HepG2 (cell line): ENCODE measurements around the gene SOX9. TPM values are rescaled to one million over a fixed set of nuclear protein-coding genes. Genes with fewer than 3 reads are reported as not detected.

Experiments
- ARNT2 ChIP-seq: sonication (generic); formaldehyde crosslinking; IDR thresholded peaks from 2 replicates; pipeline ENCODE4 v1.8.0; 2022; ENCODE audit warnings: mild to moderate bottlenecking, low read depth, missing genetic modification reagents, moderate library complexity
- DR1 ChIP-seq: sonication (generic); formaldehyde crosslinking; IDR thresholded peaks from 2 replicates; pipeline ENCODE4 v1.8.0; 2021; ENCODE audit warnings: mild to moderate bottlenecking, missing genetic modification reagents, inconsistent platforms
- FOXK1 ChIP-seq: sonication (generic); formaldehyde crosslinking; IDR thresholded peaks from 2 replicates; pipeline ENCODE4 v1.4.0; 2020; ENCODE audit warnings: low read depth, missing genetic modification reagents, borderline replicate concordance
- JUND ChIP-seq: sonication (generic); formaldehyde crosslinking; IDR thresholded peaks from 2 replicates; pipeline ENCODE4 v1.8.0; 2022; ENCODE audit warnings: mild to moderate bottlenecking, missing genetic modification reagents
- STAG1 ChIP-seq: sonication (generic); formaldehyde crosslinking; IDR thresholded peaks from 2 replicates; pipeline ENCODE4 v1.4.0; 2020; ENCODE audit warnings: missing genetic modification reagents
- TARDBP ChIP-seq: sonication (generic); formaldehyde crosslinking; IDR thresholded peaks from 2 replicates; pipeline ENCODE4 v1.8.0; 2022; ENCODE audit warnings: mild to moderate bottlenecking, missing genetic modification reagents
- YY1 ChIP-seq: IDR thresholded peaks from 2 replicates; pipeline ENCODE4 v1.6.1; 2011; ENCODE audit warnings: low read length, low read depth, moderate library complexity, mild to moderate bottlenecking; ENCODE audit not compliant: insufficient read depth, insufficient replicate concordance
- ZNF260 ChIP-seq: sonication (generic); formaldehyde crosslinking; IDR thresholded peaks from 2 replicates; pipeline ENCODE4 v1.4.0; 2020; ENCODE audit warnings: missing genetic modification reagents, low read depth, mild to moderate bottlenecking, borderline replicate concordance
- ZNF768 ChIP-seq: sonication (generic); formaldehyde crosslinking; IDR thresholded peaks from 2 replicates; pipeline ENCODE4 v1.4.0; 2020; ENCODE audit warnings: missing genetic modification reagents
- ZSCAN21 ChIP-seq: sonication (generic); formaldehyde crosslinking; IDR thresholded peaks from 2 replicates; pipeline ENCODE4 v1.8.0; 2022; ENCODE audit warnings: mild to moderate bottlenecking, missing genetic modification reagents, moderate library complexity, borderline replicate concordance
- polyA plus RNA-seq, 8 experiments: library from polyadenylated mRNA; depleted of rRNA in 3 of 8; stranded (reverse) in 7 of 8; unstranded in 1 of 8; fragments of >200 nt; fragmentation: Illumina TruSeq in 4 of 8; extraction: Trizol in 4 of 8; gene quantifications; 2 replicates each; pipeline versions ENCODE4 v1.2.1 to v1.2.3, GENCODE V29; 2011 to 2016; ENCODE audit warnings: low read depth in 4 of 8, missing spikeins in 1 of 8, mixed read lengths in 1 of 8; ENCODE audit not compliant: insufficient read depth in 1 of 8
- total RNA-seq, 5 experiments: library from RNA; depleted of rRNA; stranded (reverse); fragments of >200 nt; fragmentation: Illumina TruSeq; extraction: Trizol; gene quantifications; 2 replicates each; pipeline ENCODE4 v1.2.3, GENCODE V29; 2016; ENCODE audit warnings: low read depth in 1 of 5
- TF ChIP-seq, protein P1 (sequence below): sonication (generic); formaldehyde crosslinking; IDR thresholded peaks from 2 replicates; pipeline ENCODE4 v1.5.0; 2020; ENCODE audit warnings: mild to moderate bottlenecking, missing genetic modification reagents, borderline replicate concordance
- TF ChIP-seq, protein P2 (sequence below): sonication (generic); formaldehyde crosslinking; IDR thresholded peaks from 2 replicates; pipeline ENCODE4 v1.4.0; 2020; ENCODE audit warnings: missing genetic modification reagents
- TF ChIP-seq, protein P3 (sequence below): sonication (generic); formaldehyde crosslinking; IDR thresholded peaks from 2 replicates; pipeline ENCODE4 v1.4.0; 2020; ENCODE audit warnings: mild to moderate bottlenecking, missing genetic modification reagents
- TF ChIP-seq, protein P4 (sequence below): sonication (generic); formaldehyde crosslinking; IDR thresholded peaks from 2 replicates; pipeline ENCODE4 v1.4.0; 2020; ENCODE audit warnings: missing genetic modification reagents
- TF ChIP-seq, protein P5 (sequence below): sonication (generic); formaldehyde crosslinking; IDR thresholded peaks from 2 replicates; pipeline ENCODE4 v1.4.0; 2020; ENCODE audit warnings: missing genetic modification reagents, borderline replicate concordance

The SOX9 gene
- total and polyA plus RNA-seq, 2 of the 13 experiments (the other 11 are each of a cell fraction or from before 2014, with no cell fraction given), result 16.1 to 27.6 TPM

DNA sequence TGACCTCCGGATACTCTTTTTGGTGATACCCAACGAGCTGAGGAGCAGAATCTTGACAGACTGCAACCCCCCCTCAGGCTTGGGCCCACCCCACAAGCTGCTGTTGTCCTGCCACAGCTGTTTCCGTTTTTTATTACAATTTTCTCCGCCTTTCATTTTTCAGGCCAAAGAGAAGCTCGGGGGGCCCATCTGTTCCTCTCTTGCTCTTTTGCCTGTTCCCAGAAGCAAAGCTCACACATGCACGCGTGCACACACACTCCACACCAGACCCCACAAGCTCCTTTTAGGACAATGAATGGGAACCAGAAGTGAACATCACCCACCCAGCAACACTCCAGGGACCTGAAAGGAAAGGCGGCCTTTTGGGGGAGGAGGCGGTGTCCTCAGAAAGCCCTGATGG is 16.3 kb downstream of the SOX9 start (continued):
- TF ChIP-seq, protein P1, sequence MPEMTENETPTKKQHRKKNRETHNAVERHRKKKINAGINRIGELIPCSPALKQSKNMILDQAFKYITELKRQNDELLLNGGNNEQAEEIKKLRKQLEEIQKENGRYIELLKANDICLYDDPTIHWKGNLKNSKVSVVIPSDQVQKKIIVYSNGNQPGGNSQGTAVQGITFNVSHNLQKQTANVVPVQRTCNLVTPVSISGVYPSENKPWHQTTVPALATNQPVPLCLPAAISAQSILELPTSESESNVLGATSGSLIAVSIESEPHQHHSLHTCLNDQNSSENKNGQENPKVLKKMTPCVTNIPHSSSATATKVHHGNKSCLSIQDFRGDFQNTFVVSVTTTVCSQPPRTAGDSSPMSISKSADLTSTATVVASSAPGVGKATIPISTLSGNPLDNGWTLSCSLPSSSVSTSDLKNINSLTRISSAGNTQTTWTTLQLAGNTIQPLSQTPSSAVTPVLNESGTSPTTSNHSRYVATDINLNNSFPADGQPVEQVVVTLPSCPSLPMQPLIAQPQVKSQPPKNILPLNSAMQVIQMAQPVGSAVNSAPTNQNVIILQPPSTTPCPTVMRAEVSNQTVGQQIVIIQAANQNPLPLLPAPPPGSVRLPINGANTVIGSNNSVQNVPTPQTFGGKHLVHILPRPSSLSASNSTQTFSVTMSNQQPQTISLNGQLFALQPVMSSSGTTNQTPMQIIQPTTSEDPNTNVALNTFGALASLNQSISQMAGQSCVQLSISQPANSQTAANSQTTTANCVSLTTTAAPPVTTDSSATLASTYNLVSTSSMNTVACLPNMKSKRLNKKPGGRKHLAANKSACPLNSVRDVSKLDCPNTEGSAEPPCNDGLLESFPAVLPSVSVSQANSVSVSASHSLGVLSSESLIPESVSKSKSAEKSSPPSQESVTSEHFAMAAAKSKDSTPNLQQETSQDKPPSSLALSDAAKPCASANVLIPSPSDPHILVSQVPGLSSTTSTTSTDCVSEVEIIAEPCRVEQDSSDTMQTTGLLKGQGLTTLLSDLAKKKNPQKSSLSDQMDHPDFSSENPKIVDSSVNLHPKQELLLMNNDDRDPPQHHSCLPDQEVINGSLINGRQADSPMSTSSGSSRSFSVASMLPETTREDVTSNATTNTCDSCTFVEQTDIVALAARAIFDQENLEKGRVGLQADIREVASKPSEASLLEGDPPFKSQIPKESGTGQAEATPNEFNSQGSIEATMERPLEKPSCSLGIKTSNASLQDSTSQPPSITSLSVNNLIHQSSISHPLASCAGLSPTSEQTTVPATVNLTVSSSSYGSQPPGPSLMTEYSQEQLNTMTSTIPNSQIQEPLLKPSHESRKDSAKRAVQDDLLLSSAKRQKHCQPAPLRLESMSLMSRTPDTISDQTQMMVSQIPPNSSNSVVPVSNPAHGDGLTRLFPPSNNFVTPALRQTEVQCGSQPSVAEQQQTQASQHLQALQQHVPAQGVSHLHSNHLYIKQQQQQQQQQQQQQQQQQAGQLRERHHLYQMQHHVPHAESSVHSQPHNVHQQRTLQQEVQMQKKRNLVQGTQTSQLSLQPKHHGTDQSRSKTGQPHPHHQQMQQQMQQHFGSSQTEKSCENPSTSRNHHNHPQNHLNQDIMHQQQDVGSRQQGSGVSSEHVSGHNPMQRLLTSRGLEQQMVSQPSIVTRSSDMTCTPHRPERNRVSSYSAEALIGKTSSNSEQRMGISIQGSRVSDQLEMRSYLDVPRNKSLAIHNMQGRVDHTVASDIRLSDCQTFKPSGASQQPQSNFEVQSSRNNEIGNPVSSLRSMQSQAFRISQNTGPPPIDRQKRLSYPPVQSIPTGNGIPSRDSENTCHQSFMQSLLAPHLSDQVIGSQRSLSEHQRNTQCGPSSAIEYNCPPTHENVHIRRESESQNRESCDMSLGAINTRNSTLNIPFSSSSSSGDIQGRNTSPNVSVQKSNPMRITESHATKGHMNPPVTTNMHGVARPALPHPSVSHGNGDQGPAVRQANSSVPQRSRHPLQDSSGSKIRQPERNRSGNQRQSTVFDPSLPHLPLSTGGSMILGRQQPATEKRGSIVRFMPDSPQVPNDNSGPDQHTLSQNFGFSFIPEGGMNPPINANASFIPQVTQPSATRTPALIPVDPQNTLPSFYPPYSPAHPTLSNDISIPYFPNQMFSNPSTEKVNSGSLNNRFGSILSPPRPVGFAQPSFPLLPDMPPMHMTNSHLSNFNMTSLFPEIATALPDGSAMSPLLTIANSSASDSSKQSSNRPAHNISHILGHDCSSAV (CRISPR knock-in tag), result no peak
- no peak for TF ChIP-seq ZNF768
- TF ChIP-seq, protein P2, sequence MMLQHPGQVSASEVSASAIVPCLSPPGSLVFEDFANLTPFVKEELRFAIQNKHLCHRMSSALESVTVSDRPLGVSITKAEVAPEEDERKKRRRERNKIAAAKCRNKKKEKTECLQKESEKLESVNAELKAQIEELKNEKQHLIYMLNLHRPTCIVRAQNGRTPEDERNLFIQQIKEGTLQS (CRISPR knock-in tag), result no peak
- TF ChIP-seq DR1 (CRISPR knock-in tag), result no peak
- TF ChIP-seq ARNT2 (CRISPR knock-in tag), result no peak
- no peak for TF ChIP-seq ZNF260 (CRISPR knock-in tag)
- TF ChIP-seq ZSCAN21 (CRISPR knock-in tag), result no peak
- TF ChIP-seq JUND (CRISPR knock-in tag), result no peak
- TF ChIP-seq STAG1, result no peak
- TF ChIP-seq, protein P3, sequence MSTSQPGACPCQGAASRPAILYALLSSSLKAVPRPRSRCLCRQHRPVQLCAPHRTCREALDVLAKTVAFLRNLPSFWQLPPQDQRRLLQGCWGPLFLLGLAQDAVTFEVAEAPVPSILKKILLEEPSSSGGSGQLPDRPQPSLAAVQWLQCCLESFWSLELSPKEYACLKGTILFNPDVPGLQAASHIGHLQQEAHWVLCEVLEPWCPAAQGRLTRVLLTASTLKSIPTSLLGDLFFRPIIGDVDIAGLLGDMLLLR (CRISPR knock-in tag), result no peak
- no peak for TF ChIP-seq FOXK1 (CRISPR knock-in tag)
- TF ChIP-seq, protein P4, sequence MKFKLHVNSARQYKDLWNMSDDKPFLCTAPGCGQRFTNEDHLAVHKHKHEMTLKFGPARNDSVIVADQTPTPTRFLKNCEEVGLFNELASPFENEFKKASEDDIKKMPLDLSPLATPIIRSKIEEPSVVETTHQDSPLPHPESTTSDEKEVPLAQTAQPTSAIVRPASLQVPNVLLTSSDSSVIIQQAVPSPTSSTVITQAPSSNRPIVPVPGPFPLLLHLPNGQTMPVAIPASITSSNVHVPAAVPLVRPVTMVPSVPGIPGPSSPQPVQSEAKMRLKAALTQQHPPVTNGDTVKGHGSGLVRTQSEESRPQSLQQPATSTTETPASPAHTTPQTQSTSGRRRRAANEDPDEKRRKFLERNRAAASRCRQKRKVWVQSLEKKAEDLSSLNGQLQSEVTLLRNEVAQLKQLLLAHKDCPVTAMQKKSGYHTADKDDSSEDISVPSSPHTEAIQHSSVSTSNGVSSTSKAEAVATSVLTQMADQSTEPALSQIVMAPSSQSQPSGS (CRISPR knock-in tag), result no peak
- no peak for TF ChIP-seq YY1
- TF ChIP-seq, protein P5, sequence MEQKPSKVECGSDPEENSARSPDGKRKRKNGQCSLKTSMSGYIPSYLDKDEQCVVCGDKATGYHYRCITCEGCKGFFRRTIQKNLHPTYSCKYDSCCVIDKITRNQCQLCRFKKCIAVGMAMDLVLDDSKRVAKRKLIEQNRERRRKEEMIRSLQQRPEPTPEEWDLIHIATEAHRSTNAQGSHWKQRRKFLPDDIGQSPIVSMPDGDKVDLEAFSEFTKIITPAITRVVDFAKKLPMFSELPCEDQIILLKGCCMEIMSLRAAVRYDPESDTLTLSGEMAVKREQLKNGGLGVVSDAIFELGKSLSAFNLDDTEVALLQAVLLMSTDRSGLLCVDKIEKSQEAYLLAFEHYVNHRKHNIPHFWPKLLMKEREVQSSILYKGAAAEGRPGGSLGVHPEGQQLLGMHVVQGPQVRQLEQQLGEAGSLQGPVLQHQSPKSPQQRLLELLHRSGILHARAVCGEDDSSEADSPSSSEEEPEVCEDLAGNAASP, result no peak
- no peak for TF ChIP-seq TARDBP
